RWPE2 (cell line): Measurements from ENCODE around the gene USP36.

Experiments used
- ATAC-seq: fragments of 200-7000 bp; cut with Tn5 transposase; 3 replicates; pipeline ENCODE4 v1.9.1; 2021; ENCODE audit warnings: low read depth
- DNase-seq: peaks from one replicate; pipeline ENCODE4 v3.0.0-alpha.2; 2020; ENCODE audit warnings: low spot score
- H3K27ac ChIP-seq: fragments of 450-650 bp; 2 replicates; pipeline ENCODE4 v1.5.1; 2017; ENCODE audit warnings: mild to moderate bottlenecking; ENCODE audit not compliant: poor library complexity, severe bottlenecking
- H3K27me3 ChIP-seq: fragments of 250-450 bp; sonication (Bioruptor Pico); 2 replicates; pipeline ENCODE4 v1.5.1; 2021; ENCODE audit warnings: mild to moderate bottlenecking, moderate library complexity; ENCODE audit not compliant: insufficient read depth, poor library complexity, severe bottlenecking
- H3K36me3 ChIP-seq: fragments of 250-450 bp; sonication (Bioruptor Pico); 2 replicates; pipeline ENCODE4 v1.5.1; 2020; ENCODE audit warnings: low read depth, mild to moderate bottlenecking, moderate library complexity
- H3K4me1 ChIP-seq: fragments of 250-450 bp; sonication (Bioruptor Pico); 2 replicates; pipeline ENCODE4 v1.5.1; 2021; ENCODE audit warnings: mild to moderate bottlenecking, moderate library complexity; ENCODE audit not compliant: insufficient read depth, poor library complexity, severe bottlenecking
- H3K4me3 ChIP-seq: fragments of 250-450 bp; sonication (Bioruptor Pico); 2 replicates; pipeline ENCODE4 v1.5.1; 2021; ENCODE audit warnings: mild to moderate bottlenecking, moderate library complexity; ENCODE audit not compliant: severe bottlenecking
- H3K9me3 ChIP-seq: fragments of 250-450 bp; sonication (Bioruptor Pico); 2 replicates; pipeline ENCODE4 v1.5.1; 2021; ENCODE audit warnings: mild to moderate bottlenecking, moderate library complexity; ENCODE audit not compliant: severe bottlenecking
- TF ChIP-seq, protein P1 (sequence below): fragments of 450-650 bp; IDR thresholded peaks from one replicate; pipeline ENCODE4 v1.5.1; 2017; ENCODE audit warnings: mild to moderate bottlenecking, moderate library complexity; ENCODE audit not compliant: poor library complexity, severe bottlenecking

The USP36 gene

GRCh38 chr17:78817123-78817522, 23.5 kb downstream of the USP36 start:
- no peak overlapping the region for H3K27ac ChIP-seq
- no peak for ATAC-seq

DNA sequence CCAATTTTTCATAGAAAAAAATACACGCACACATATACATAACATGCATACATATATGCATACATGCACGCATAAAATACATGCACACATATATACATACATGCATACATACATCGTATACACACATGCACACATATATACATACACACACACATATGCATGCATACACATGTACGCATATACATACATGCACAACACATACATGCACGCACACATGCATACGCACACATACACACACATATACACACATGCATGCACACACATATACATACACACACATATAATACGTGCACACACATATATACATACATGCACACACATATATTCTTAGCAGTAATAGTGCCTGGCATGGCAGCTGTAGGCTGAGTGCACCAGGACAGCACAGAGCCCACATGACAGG, 24.9 kb downstream of the USP36 start:
- no peaks in the 10 kb centered on the region for H3K4me1 ChIP-seq

More at GRCh38 chr17:78817123-78817522, 23.5 kb downstream of the USP36 start:
- Histone ChIP-seq H3K4me3 (no peak overlapping the region), H3K4me1 (no peaks in the 10 kb centered on the region), H3K9me3 (no peaks in the 10 kb centered on the region), H3K27me3 (no peaks in the 10 kb centered on the region), H3K36me3 (peaks cover 97% of the 10 kb centered on the region)
- TF ChIP-seq, protein P1, sequence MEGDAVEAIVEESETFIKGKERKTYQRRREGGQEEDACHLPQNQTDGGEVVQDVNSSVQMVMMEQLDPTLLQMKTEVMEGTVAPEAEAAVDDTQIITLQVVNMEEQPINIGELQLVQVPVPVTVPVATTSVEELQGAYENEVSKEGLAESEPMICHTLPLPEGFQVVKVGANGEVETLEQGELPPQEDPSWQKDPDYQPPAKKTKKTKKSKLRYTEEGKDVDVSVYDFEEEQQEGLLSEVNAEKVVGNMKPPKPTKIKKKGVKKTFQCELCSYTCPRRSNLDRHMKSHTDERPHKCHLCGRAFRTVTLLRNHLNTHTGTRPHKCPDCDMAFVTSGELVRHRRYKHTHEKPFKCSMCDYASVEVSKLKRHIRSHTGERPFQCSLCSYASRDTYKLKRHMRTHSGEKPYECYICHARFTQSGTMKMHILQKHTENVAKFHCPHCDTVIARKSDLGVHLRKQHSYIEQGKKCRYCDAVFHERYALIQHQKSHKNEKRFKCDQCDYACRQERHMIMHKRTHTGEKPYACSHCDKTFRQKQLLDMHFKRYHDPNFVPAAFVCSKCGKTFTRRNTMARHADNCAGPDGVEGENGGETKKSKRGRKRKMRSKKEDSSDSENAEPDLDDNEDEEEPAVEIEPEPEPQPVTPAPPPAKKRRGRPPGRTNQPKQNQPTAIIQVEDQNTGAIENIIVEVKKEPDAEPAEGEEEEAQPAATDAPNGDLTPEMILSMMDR = no peak
- DNase-seq = no peak

DNA sequence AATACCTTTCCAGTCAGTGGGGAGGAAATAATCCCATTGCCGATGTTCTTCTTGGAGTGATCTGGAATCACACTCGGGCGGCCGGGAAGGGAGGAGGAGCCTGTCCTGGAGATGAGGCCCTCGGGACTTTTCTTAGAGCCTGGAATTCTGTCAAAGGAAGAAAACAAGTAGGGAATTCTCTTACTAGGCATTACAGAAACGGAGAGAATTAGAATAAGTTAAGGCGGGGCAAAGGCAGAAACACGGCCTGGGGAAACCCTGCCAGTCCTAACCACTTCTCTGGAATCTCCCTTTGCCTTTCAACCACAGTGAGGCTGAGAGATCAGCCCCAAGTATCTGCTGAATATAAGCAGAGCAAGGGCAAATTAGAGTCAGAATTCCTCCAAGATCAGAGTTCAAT, 27.8 kb downstream of the USP36 start:
- H3K27ac ChIP-seq = no peak overlapping the region
- H3K36me3 ChIP-seq = peaks cover 99% of the 10 kb centered on the region
- no peaks in the 10 kb centered on the region for H3K27me3 ChIP-seq
- no peaks in the 10 kb centered on the region for H3K9me3 ChIP-seq
- H3K4me1 ChIP-seq = no peaks in the 10 kb centered on the region
- TF ChIP-seq, protein P1 = no peak
- no peak for DNase-seq
- ATAC-seq = no peak
- H3K4me3 ChIP-seq = no peak overlapping the region

More for the DNA sequence above, 24.9 kb downstream of the USP36 start:
- DNase-seq (no peak), ATAC-seq (no peak)
- TF ChIP-seq, protein P1 = no peak
- H3K27me3 ChIP-seq = no peaks in the 10 kb centered on the region
- peaks cover 99% of the 10 kb centered on the region for H3K36me3 ChIP-seq
- H3K4me3 ChIP-seq = no peak overlapping the region
- H3K27ac ChIP-seq = no peak overlapping the region
- no peaks in the 10 kb centered on the region for H3K9me3 ChIP-seq

- no peak overlapping the region for H3K4me3 ChIP-seq
- TF ChIP-seq, protein P1 = no peak
- DNase-seq (no peak), ATAC-seq (no peak)
- no peaks in the 10 kb centered on the region for H3K9me3 ChIP-seq
- peaks cover 96% of the 10 kb centered on the region for H3K36me3 ChIP-seq
- H3K27ac ChIP-seq = no peak overlapping the region
- H3K27me3 ChIP-seq = no peaks in the 10 kb centered on the region
- no peaks in the 10 kb centered on the region for H3K4me1 ChIP-seq
Observed at GRCh38 chr17:78808163-78808562, 32.5 kb downstream of the USP36 start.

- H3K4me1 ChIP-seq = no peaks in the 10 kb centered on the region
- H3K27me3 ChIP-seq = no peaks in the 10 kb centered on the region
- H3K36me3 ChIP-seq = peaks cover 91% of the 10 kb centered on the region
- ATAC-seq (peak; percentile 61; the same call in 1 of the 3 replicates), DNase-seq (no peak)
- TF ChIP-seq, protein P1 = no peak
- no peak overlapping the region for H3K27ac ChIP-seq
- H3K9me3 ChIP-seq = no peaks in the 10 kb centered on the region
- H3K4me3 ChIP-seq = no peak overlapping the region
Observed at GRCh38 chr17:78806451-78806850, 34.2 kb downstream of the USP36 start.
